ENCODE measurements around the gene CCDC60.

GRCh38 chr12:119384340-119384739 lies 49.8 kb downstream of the CCDC60 start:
- TF ChIP-seq CTCF (IDR thresholded peaks at IDR 0.05 in 4 of 5, conservative IDR thresholded peaks at IDR 0.05 in 1 of 5) (no peak), POLR2A (IDR thresholded peaks at IDR 0.05) (no peak)

Measured in gastrocnemius medialis (tissue), 4 donors.